ENCODE measurements around the gene ADAM17. TPM values are rescaled to one million over a fixed set of nuclear protein-coding genes. Genes with fewer than 3 reads are reported as not detected.
A peak's percentile ranks its signal among the peaks of the same experiment; 100 is the strongest.
"Not testable (repeated sequence)": the region's sequence is repeated elsewhere in the genome, so short reads cannot be mapped to it uniquely, and the experiment has no call there.

The ADAM17 gene
- polyA plus RNA-seq, 1 experiment, result 11.1 TPM

DNA sequence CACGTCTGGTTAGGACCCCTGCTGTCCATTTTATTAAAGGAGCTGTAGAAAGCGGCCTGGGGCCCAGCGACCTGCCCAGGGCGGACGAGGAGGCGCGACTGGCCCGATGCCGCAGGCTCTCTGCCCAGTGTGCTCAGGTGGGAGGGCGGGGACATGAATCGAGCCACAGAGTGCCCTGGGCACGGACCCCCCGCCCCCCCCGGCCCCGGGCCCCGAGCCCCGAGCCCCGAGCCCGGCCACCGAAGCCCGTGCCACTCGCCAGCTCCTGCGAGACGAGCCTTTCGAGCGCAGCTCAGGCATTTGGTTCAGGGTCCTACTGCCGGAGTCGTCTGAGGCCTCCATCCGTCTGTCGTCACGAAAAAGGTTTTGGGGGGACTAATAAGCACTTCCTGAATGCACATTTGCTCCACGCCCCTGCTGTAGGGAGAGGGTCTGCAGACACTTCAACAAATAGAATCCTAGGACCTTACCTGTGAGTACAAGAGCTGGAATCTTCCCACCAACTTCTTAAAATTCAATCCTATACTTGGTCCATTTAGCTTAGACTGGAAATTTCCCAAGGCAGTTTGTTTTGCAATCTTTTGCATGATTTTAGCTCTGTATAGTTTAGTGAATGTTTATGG, 602 bp upstream of the ADAM17 start:
- H3K27me3 ChIP-seq (ENCODE audit: control insufficient read depth, insufficient read depth, low read length), result no peaks in the 10 kb centered on the region
- POLR2A ChIA-PET, result interaction anchor here (0.5 to 1.2 kb wide), 6 partner anchors 14 to 429 kb away, joined by 3 to 10 read pairs (median 6); partner anchors contain the start of gene YWHAQ
- no peak for DNase-seq (ENCODE audit: low read depth)
- H3K4me3 ChIP-seq (ENCODE audit: low read depth, low read length), result peak overlapping the region; percentile 79
- TF ChIP-seq, protein P1, sequence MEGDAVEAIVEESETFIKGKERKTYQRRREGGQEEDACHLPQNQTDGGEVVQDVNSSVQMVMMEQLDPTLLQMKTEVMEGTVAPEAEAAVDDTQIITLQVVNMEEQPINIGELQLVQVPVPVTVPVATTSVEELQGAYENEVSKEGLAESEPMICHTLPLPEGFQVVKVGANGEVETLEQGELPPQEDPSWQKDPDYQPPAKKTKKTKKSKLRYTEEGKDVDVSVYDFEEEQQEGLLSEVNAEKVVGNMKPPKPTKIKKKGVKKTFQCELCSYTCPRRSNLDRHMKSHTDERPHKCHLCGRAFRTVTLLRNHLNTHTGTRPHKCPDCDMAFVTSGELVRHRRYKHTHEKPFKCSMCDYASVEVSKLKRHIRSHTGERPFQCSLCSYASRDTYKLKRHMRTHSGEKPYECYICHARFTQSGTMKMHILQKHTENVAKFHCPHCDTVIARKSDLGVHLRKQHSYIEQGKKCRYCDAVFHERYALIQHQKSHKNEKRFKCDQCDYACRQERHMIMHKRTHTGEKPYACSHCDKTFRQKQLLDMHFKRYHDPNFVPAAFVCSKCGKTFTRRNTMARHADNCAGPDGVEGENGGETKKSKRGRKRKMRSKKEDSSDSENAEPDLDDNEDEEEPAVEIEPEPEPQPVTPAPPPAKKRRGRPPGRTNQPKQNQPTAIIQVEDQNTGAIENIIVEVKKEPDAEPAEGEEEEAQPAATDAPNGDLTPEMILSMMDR (IDR thresholded peaks at IDR 0.05; ENCODE audit: insufficient read depth, low read depth, low read length), result no peak
- no peaks in the 10 kb centered on the region for H3K36me3 ChIP-seq (ENCODE audit: control insufficient read depth, insufficient read depth, low read length)
- CTCF ChIA-PET, result interaction anchor here (0.6 to 2.1 kb wide), 11 partner anchors 14 to 258 kb away, joined by 3 to 10 read pairs (median 4); no protein-coding TSS in a partner anchor

DNA sequence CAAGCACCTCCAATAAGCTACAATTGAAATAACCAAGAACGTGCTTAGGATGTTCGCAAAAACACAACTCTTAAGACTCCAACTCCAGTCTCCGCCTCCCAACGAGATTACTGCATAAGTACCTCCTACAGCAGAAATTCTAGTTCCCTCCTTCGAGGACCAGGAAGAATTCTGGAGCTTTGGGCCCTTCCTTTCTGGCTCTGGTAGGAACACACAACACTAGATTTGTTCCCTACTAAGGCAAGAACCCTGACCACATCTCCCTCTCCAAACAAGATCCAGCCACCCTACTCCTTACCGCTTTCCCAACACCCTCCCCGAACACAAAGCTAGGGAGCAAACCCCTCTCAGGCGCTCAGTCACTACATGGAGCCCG, 721 bp downstream of the ADAM17 start:
- ChIA-PET POLR2A (no interaction called here), CTCF (interaction anchor here (0.6 to 2.1 kb wide), 12 partner anchors 10 to 839 kb away, joined by 3 to 10 read pairs (median 4); no protein-coding TSS in a partner anchor)
- TF ChIP-seq, protein P1 (IDR thresholded peaks at IDR 0.05; ENCODE audit: insufficient read depth, low read depth, low read length), result no peak
- Histone ChIP-seq H3K27me3 (ENCODE audit: control insufficient read depth, insufficient read depth, low read length) (no peaks in the 10 kb centered on the region), H3K4me3 (ENCODE audit: low read depth, low read length) (peak overlapping the region; percentile 79), H3K36me3 (ENCODE audit: control insufficient read depth, insufficient read depth, low read length) (no peaks in the 10 kb centered on the region)
- no peak for DNase-seq (ENCODE audit: low read depth)

DNA sequence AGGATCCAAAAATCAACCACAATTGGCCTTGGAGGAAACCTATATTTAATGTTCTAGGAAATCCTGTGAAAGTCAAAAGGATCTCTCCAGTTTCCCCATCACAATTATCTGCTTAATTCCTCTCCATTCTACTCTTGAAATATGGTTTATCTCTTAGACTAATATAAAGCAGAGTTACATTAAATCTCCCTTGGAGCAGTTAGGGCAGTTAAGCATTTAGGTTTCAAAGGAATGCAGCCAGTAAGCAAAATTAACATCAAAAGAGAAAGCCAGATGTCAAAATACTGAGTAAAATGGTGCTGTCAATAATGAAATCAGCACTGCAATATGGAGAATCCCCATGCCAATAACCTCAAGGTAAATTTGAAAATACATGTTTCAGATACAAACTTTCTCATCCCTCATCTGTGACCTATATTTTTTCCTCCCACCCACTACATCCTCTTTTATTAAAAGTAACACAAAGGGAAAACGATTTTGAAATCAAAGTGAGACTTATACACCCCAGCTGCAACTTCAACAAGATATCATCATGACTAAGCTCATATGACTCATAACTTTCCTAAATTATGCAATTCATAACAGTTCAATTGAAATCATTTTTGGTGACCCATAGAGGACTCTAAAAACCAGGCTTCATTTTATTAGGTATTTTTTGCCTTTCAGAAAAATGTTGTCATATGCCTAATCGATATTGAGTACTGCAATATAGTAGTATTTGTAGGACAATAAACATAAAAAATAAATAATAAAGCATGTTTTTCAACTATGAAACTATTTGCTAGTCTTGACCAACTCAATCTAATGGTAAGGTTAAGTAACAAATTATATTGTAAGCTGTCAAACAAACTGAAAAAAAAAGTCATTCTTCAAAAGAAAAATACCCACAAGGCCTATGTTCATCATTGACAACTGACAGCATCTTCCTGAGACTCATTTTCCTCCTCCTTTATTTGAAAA, 3.1 kb downstream of the ADAM17 start:
- POLR2A ChIA-PET, result interaction anchor here (0.6 kb wide), 1 partner anchor 505 kb away, joined by 3 read pairs; no protein-coding TSS in a partner anchor
- no peak for DNase-seq (ENCODE audit: low read depth)
- Histone ChIP-seq H3K27me3 (ENCODE audit: control insufficient read depth, insufficient read depth, low read length) (no peaks in the 10 kb centered on the region), H3K36me3 (ENCODE audit: control insufficient read depth, insufficient read depth, low read length) (no peaks in the 10 kb centered on the region), H3K4me3 (ENCODE audit: low read depth, low read length) (no peak overlapping the region)
- TF ChIP-seq, protein P1 (IDR thresholded peaks at IDR 0.05; ENCODE audit: insufficient read depth, low read depth, low read length), result no peak
- CTCF ChIA-PET, result no interaction called here

DNA sequence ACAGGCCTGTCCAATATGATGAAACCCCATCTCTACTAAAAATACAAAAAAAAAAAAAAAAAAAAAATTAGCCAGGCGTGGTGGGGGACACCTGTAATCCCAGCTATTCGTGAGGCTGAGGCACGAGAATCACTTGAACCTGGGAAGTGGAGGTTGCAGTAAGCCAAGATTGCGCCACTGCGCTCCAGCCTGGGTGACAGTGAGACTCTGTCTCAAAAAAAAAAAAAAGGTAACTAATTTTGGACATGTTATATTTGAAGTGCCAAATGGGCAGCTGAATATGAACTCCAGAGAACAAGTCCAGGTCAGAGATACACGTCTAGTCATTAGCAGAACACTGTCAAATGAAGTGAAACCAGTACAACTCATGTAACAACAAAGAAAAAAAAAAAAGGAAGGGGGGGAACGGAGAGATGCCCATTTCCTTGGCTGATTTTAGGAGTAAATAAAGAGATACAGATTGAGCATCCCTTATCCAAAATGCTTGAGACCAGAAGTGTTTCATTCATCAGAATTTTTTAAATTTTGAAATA, 4.7 kb downstream of the ADAM17 start:
- DNase-seq (ENCODE audit: low read depth); H3K27me3 ChIP-seq (ENCODE audit: control insufficient read depth, insufficient read depth, low read length); H3K36me3 ChIP-seq (ENCODE audit: control insufficient read depth, insufficient read depth, low read length); H3K4me3 ChIP-seq (ENCODE audit: low read depth, low read length); CTCF ChIA-PET; POLR2A ChIA-PET: not testable (repeated sequence)

DNA sequence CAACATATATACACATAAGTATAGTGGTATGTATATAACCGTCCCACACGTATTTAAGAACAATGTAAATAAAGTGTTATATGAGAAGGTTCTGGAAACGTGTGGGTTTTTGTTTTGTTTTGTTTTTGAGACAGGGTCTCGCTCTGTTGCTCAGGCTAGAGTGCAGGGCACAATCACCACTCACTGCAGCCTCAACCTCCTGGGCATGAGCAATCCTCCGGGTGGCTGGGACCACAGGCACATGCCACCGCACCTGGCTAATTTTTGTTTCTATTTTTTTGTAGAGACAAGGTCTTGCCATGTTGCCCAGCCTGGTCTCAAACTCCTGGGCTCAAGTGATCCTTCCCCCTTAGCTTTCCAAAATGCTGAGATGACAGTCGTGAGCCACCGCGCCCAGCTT, 6.2 kb downstream of the ADAM17 start:
- Histone ChIP-seq H3K4me3 (ENCODE audit: low read depth, low read length) (no peak overlapping the region), H3K36me3 (ENCODE audit: control insufficient read depth, insufficient read depth, low read length) (no peaks in the 10 kb centered on the region), H3K27me3 (ENCODE audit: control insufficient read depth, insufficient read depth, low read length) (no peaks in the 10 kb centered on the region)
- no peak for DNase-seq (ENCODE audit: low read depth)
- ChIA-PET POLR2A (no interaction called here), CTCF (no interaction called here)
- TF ChIP-seq, protein P1 (IDR thresholded peaks at IDR 0.05; ENCODE audit: insufficient read depth, low read depth, low read length), result no peak

Measured in BJ (cell line).